Osteoblast (primary cell): Measurements from ENCODE around the gene RTL9. TPM values are rescaled to one million over a fixed set of nuclear protein-coding genes. Genes with fewer than 3 reads are reported as not detected.

Experiments used
- DNase-seq: peaks from one replicate; pipeline ENCODE4 v3.0.0; 2011; ENCODE audit warnings: low spot score, mixed read lengths; ENCODE audit not compliant: insufficient read length; ENCODE audit errors: missing footprints
- H2AFZ ChIP-seq: 2 replicates; pipeline ENCODE4 v1.6.0; 2011; ENCODE audit warnings: mild to moderate bottlenecking, low read length
- H3K27ac ChIP-seq: 2 replicates; pipeline ENCODE4 v1.5.1; 2011; ENCODE audit warnings: mild to moderate bottlenecking, low read depth, low read length, moderate library complexity
- H3K27me3 ChIP-seq: 2 replicates; pipeline ENCODE4 v1.6.0; 2012; ENCODE audit warnings: mild to moderate bottlenecking, control low read depth, inconsistent platforms, low read length, moderate library complexity; ENCODE audit not compliant: insufficient read depth
- H3K36me3 ChIP-seq: 2 replicates; pipeline ENCODE4 v1.5.1; 2011; ENCODE audit warnings: mild to moderate bottlenecking, low read length, control low read depth, moderate library complexity; ENCODE audit not compliant: insufficient read depth
- H3K4me1 ChIP-seq: 2 replicates; pipeline ENCODE4 v1.5.1; 2011; ENCODE audit warnings: mild to moderate bottlenecking, low read length, control low read depth, moderate library complexity; ENCODE audit not compliant: insufficient read depth
- H3K4me2 ChIP-seq: 2 replicates; pipeline ENCODE4 v1.6.0; 2011; ENCODE audit warnings: mild to moderate bottlenecking, low read length; ENCODE audit not compliant: insufficient read depth
- H3K4me3 ChIP-seq: fragments of 200-600 bp; sonication (generic); 3 replicates; pipeline ENCODE4 v1.5.1; 2012; ENCODE audit warnings: mild to moderate bottlenecking, low read length, inconsistent platforms; ENCODE audit not compliant: insufficient read depth
- H3K79me2 ChIP-seq: 2 replicates; pipeline ENCODE4 v1.6.0; 2012; ENCODE audit warnings: mild to moderate bottlenecking, low read length, control low read depth, inconsistent platforms; ENCODE audit not compliant: insufficient read depth
- H3K9me3 ChIP-seq: 2 replicates; pipeline ENCODE4 v1.5.1; 2011; ENCODE audit warnings: low read depth, low read length, control low read depth
- H4K20me1 ChIP-seq: 2 replicates; pipeline ENCODE4 v1.6.0; 2012; ENCODE audit warnings: mild to moderate bottlenecking, low read length, control low read depth; ENCODE audit not compliant: insufficient read depth
- small RNA-seq: library from RNA; depleted of rRNA; stranded (forward); fragments of <200 nt; gene quantifications from one replicate; pipeline ENCODE3, GENCODE V24; 2012
- total RNA-seq: library from RNA; depleted of rRNA; stranded (reverse); fragments of >200 nt; gene quantifications from 2 replicates; pipeline ENCODE4 v1.2.3, GENCODE V29; 2012
- TF ChIP-seq, protein P1 (sequence below): IDR thresholded peaks from 2 replicates; pipeline ENCODE4 v1.5.1; 2011; ENCODE audit warnings: mild to moderate bottlenecking, low read depth, low read length, moderate library complexity; ENCODE audit errors: extremely low read depth

The RTL9 gene
- total RNA-seq, 1 donor, result 0.72 TPM

DNA sequence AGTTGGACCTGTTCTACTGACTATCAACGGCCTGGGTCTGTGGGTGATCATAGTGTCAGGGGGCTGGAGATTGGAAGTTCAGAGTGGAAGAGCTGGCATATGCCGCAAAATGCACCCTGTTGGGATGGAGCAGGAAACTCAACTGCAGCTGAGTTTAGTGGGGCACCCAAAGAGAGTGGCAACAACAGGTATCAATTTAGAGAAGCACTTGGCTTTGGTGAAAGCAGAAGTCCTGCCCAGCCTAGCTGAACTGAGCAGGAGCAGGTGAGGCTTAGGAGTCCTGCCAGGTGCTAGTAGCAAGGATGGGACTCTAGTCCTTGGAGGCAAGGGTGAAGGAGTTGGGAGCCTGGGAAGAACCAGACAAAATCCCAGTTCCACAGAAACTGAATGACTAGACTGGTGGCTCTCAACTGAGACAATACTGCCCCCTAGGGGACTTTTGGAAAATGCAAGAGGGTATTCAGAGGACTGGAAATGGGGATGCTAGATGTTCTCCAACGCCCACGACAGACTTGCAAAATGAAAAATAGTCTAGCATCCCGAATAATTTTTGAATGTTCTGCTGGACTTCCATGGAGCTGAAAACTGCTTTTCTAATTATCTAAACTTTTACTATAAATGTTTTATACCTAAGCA, 49.4 kb downstream of the RTL9 start:
- no peak overlapping the region for H2AFZ ChIP-seq

More for the DNA sequence above, 49.4 kb downstream of the RTL9 start:
- Histone ChIP-seq H3K9me3 (no peaks in the 10 kb centered on the region), H3K4me3 (no peak overlapping the region), H3K4me2 (no peak overlapping the region), H3K36me3 (no peaks in the 10 kb centered on the region), H3K4me1 (peaks cover 13% of the 10 kb centered on the region), H3K27me3 (no peaks in the 10 kb centered on the region), H3K79me2 (no peaks in the 10 kb centered on the region), H4K20me1 (no peaks in the 10 kb centered on the region), H3K27ac (no peak overlapping the region)
- TF ChIP-seq, protein P1, sequence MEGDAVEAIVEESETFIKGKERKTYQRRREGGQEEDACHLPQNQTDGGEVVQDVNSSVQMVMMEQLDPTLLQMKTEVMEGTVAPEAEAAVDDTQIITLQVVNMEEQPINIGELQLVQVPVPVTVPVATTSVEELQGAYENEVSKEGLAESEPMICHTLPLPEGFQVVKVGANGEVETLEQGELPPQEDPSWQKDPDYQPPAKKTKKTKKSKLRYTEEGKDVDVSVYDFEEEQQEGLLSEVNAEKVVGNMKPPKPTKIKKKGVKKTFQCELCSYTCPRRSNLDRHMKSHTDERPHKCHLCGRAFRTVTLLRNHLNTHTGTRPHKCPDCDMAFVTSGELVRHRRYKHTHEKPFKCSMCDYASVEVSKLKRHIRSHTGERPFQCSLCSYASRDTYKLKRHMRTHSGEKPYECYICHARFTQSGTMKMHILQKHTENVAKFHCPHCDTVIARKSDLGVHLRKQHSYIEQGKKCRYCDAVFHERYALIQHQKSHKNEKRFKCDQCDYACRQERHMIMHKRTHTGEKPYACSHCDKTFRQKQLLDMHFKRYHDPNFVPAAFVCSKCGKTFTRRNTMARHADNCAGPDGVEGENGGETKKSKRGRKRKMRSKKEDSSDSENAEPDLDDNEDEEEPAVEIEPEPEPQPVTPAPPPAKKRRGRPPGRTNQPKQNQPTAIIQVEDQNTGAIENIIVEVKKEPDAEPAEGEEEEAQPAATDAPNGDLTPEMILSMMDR, result peak; percentile 77
- DNase-seq, result no peak

Small RNA genes within 50 kb of the gene (small RNA-seq; reads per million reads assigned to genes)
- gene GNG5P2, result not detected

Other genes with a start within 250 kb of the RTL9 start
- 14.5 and 17.1 TPM in 2 replicates for gene AMMECR1, start 40.8 kb upstream of the RTL9 start, total RNA-seq